ENCODE measurements around the gene MED13. TPM values are rescaled to one million over a fixed set of nuclear protein-coding genes. Genes with fewer than 3 reads are reported as not detected.
"Not testable (repeated sequence)": the region's sequence is repeated elsewhere in the genome, so short reads cannot be mapped to it uniquely, and the experiment has no call there.

The MED13 gene
- total and polyA plus RNA-seq, 4 donors: 4.8 to 80.4 (median 47.5) TPM

GRCh38 chr17:62008294-62008693, 56.8 kb downstream of the MED13 start:
- ATAC-seq (ENCODE audit: low FRiP score): no peak
- Histone ChIP-seq H3K36me3 (ENCODE audit: control insufficient read depth in 1 of 2, insufficient read depth in 2 of 2, low read length in 1 of 2) (peaks cover 0 to 4% of the 10 kb centered on the region in 2 donors), H3K4me3 (ENCODE audit: low read length in 2 of 2) (no peak overlapping the region), H3K4me1 (ENCODE audit: control insufficient read depth in 1 of 2, insufficient read depth in 2 of 2, low read length in 2 of 2) (no peaks in the 10 kb centered on the region), H3K9me3 (ENCODE audit: control insufficient read depth, low read length) (no peaks in the 10 kb centered on the region), H3K27me3 (ENCODE audit: control insufficient read depth in 1 of 2, insufficient read depth in 2 of 2, low read length in 1 of 2) (no peaks in the 10 kb centered on the region), H3K27ac (ENCODE audit: low read depth in 1 of 2, low read length in 2 of 2) (no peak overlapping the region)
- DNase-seq: no peak
- 91 to 93% methylated on average over 5 of the region's 5 CpGs for WGBS, 2 donors
- intact Hi-C loops (cut with DNase I): no loop called here

- Histone ChIP-seq H3K4me3 (ENCODE audit: low read length in 2 of 2) (no peak overlapping the region), H3K27ac (ENCODE audit: low read depth in 1 of 2, low read length in 2 of 2) (no peak overlapping the region), H3K4me1 (ENCODE audit: control insufficient read depth in 1 of 2, insufficient read depth in 2 of 2, low read length in 2 of 2) (peaks cover 0 to 1% of the 10 kb centered on the region in 2 donors), H3K27me3 (ENCODE audit: control insufficient read depth in 1 of 2, insufficient read depth in 2 of 2, low read length in 1 of 2) (no peaks in the 10 kb centered on the region), H3K9me3 (ENCODE audit: control insufficient read depth, low read length) (no peaks in the 10 kb centered on the region), H3K36me3 (ENCODE audit: control insufficient read depth in 1 of 2, insufficient read depth in 2 of 2, low read length in 1 of 2) (no peaks in the 10 kb centered on the region)
- DNase-seq (no peak), ATAC-seq (ENCODE audit: low FRiP score) (no peak)
- intact Hi-C loops (cut with DNase I): no loop called here
Observed at GRCh38 chr17:62004388-62004787, 60.7 kb downstream of the MED13 start.

DNA sequence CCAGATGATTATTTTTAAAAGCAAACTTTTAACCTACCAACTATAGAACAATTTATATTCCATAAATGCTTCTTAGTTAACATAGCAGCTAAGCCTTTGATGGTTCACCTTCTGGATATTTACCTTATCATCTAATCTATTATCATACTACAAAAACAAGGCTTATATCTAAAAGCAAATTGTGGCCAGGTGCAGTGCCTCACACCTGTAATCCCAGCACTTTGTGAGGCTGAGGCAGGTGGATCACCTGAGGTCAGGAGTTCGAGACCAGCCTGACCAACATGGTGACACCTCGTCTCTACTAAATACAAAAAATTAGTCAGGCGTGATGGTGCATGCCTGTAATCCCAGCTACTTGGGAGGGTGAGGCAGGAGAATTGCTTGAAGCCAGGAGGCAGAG, 61.9 kb downstream of the MED13 start:
- H3K4me3 ChIP-seq (ENCODE audit: low read length in 2 of 2); intact Hi-C loops (cut with DNase I); H3K4me1 ChIP-seq (ENCODE audit: control insufficient read depth in 1 of 2, insufficient read depth in 2 of 2, low read length in 2 of 2); H3K27me3 ChIP-seq (ENCODE audit: control insufficient read depth in 1 of 2, insufficient read depth in 2 of 2, low read length in 1 of 2); DNase-seq; H3K9me3 ChIP-seq (ENCODE audit: control insufficient read depth, low read length); H3K36me3 ChIP-seq (ENCODE audit: control insufficient read depth in 1 of 2, insufficient read depth in 2 of 2, low read length in 1 of 2); H3K27ac ChIP-seq (ENCODE audit: low read depth in 1 of 2, low read length in 2 of 2); ATAC-seq (ENCODE audit: low FRiP score): not testable (repeated sequence)
- 89 to 94% methylated on average over 3 of the region's 3 CpGs for WGBS, 2 donors

GRCh38 chr17:62001105-62001504, 64.0 kb downstream of the MED13 start:
- Histone ChIP-seq H3K27ac (ENCODE audit: low read depth in 1 of 2, low read length in 2 of 2) (no peak overlapping the region), H3K27me3 (ENCODE audit: control insufficient read depth in 1 of 2, insufficient read depth in 2 of 2, low read length in 1 of 2) (no peaks in the 10 kb centered on the region), H3K4me1 (ENCODE audit: control insufficient read depth in 1 of 2, insufficient read depth in 2 of 2, low read length in 2 of 2) (peaks cover 0 to 1% of the 10 kb centered on the region in 2 donors), H3K36me3 (ENCODE audit: control insufficient read depth in 1 of 2, insufficient read depth in 2 of 2, low read length in 1 of 2) (no peaks in the 10 kb centered on the region), H3K9me3 (ENCODE audit: control insufficient read depth, low read length) (no peaks in the 10 kb centered on the region), H3K4me3 (ENCODE audit: low read length in 2 of 2) (no peak overlapping the region)
- no peak for ATAC-seq (ENCODE audit: low FRiP score)
- no peak for DNase-seq
- 95 to 99% methylated on average over 2 of the region's 2 CpGs for WGBS, 2 donors
- intact Hi-C loops (cut with DNase I): no loop called here

- Histone ChIP-seq H3K27me3 (ENCODE audit: control insufficient read depth in 1 of 2, insufficient read depth in 2 of 2, low read length in 1 of 2) (no peaks in the 10 kb centered on the region), H3K4me1 (ENCODE audit: control insufficient read depth in 1 of 2, insufficient read depth in 2 of 2, low read length in 2 of 2) (peaks cover 0 to 1% of the 10 kb centered on the region in 2 donors), H3K9me3 (ENCODE audit: control insufficient read depth, low read length) (no peaks in the 10 kb centered on the region), H3K36me3 (ENCODE audit: control insufficient read depth in 1 of 2, insufficient read depth in 2 of 2, low read length in 1 of 2) (no peaks in the 10 kb centered on the region), H3K4me3 (ENCODE audit: low read length in 2 of 2) (no peak overlapping the region), H3K27ac (ENCODE audit: low read depth in 1 of 2, low read length in 2 of 2) (no peak overlapping the region)
- no peak for DNase-seq
- WGBS, 2 donors: 91% methylated on average over 3 of the region's 3 CpGs
- intact Hi-C loops (cut with DNase I): no loop called here
- no peak for ATAC-seq (ENCODE audit: low FRiP score)
Observed at GRCh38 chr17:62000186-62000585, 64.9 kb downstream of the MED13 start.

GRCh38 chr17:61998534-61998933, 66.5 kb downstream of the MED13 start:
- H3K4me1 ChIP-seq (ENCODE audit: control insufficient read depth in 1 of 2, insufficient read depth in 2 of 2, low read length in 2 of 2); DNase-seq; H3K4me3 ChIP-seq (ENCODE audit: low read length in 2 of 2); H3K27ac ChIP-seq (ENCODE audit: low read depth in 1 of 2, low read length in 2 of 2); H3K27me3 ChIP-seq (ENCODE audit: control insufficient read depth in 1 of 2, insufficient read depth in 2 of 2, low read length in 1 of 2); intact Hi-C loops (cut with DNase I); H3K36me3 ChIP-seq (ENCODE audit: control insufficient read depth in 1 of 2, insufficient read depth in 2 of 2, low read length in 1 of 2); ATAC-seq (ENCODE audit: low FRiP score); H3K9me3 ChIP-seq (ENCODE audit: control insufficient read depth, low read length): not testable (repeated sequence)
- 88 to 91% methylated on average over 4 of the region's 4 CpGs for WGBS, 2 donors

GRCh38 chr17:61997664-61998063, 67.4 kb downstream of the MED13 start:
- peaks cover 0 to 1% of the 10 kb centered on the region in 2 donors for H3K4me1 ChIP-seq (ENCODE audit: control insufficient read depth in 1 of 2, insufficient read depth in 2 of 2, low read length in 2 of 2)
- intact Hi-C loops (cut with DNase I): no loop called here

DNA sequence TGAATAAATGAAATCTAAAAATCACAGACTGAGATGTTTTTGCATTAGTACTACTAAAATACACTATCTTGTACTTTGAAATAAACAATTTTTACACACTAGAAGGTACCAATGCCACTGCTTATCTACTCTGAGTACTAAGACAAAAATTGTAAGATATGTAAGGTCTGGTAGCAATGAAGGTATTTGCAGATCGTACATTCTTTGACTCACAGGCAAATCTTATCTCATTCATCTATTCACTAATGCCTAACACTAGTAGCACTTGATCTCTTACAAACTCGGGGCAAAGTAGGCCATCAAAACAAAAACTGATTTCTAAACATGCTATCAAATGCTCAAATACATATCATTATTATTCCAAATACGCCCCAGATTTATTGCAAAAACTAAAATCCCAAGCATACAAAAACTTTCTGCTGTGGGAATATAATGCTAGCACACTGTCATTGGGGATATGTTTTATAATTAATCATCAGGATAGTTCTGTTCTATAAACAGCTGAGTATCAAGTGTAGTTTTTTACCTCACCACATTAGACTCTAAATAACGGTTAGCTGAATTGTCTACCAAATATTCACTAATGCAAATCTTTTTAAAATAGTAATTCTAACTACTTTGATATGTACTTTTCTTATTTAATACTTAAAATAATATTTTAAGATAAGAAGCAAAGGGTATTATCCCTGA, 68.0 kb downstream of the MED13 start:
- DNase-seq (no peak), ATAC-seq (ENCODE audit: low FRiP score) (no peak)
- Histone ChIP-seq H3K4me3 (ENCODE audit: low read length in 2 of 2) (no peak overlapping the region), H3K4me1 (ENCODE audit: control insufficient read depth in 1 of 2, insufficient read depth in 2 of 2, low read length in 2 of 2) (peaks cover 0 to 1% of the 10 kb centered on the region in 2 donors), H3K9me3 (ENCODE audit: control insufficient read depth, low read length) (no peaks in the 10 kb centered on the region), H3K27ac (ENCODE audit: low read depth in 1 of 2, low read length in 2 of 2) (no peak overlapping the region), H3K36me3 (ENCODE audit: control insufficient read depth in 1 of 2, insufficient read depth in 2 of 2, low read length in 1 of 2) (no peaks in the 10 kb centered on the region), H3K27me3 (ENCODE audit: control insufficient read depth in 1 of 2, insufficient read depth in 2 of 2, low read length in 1 of 2) (no peaks in the 10 kb centered on the region)
- intact Hi-C loops (cut with DNase I): no loop called here
- 50 to 56% methylated on average over 4 of the region's 4 CpGs for WGBS, 2 donors

More at GRCh38 chr17:61997664-61998063, 67.4 kb downstream of the MED13 start:
- ATAC-seq (ENCODE audit: low FRiP score): no peak
- no peak overlapping the region for H3K27ac ChIP-seq (ENCODE audit: low read depth in 1 of 2, low read length in 2 of 2)
- H3K9me3 ChIP-seq (ENCODE audit: control insufficient read depth, low read length): no peaks in the 10 kb centered on the region
- WGBS, 2 donors: 1 to 4% methylated on average over 2 of the region's 2 CpGs
- DNase-seq: no peak
- no peaks in the 10 kb centered on the region for H3K27me3 ChIP-seq (ENCODE audit: control insufficient read depth in 1 of 2, insufficient read depth in 2 of 2, low read length in 1 of 2)
- H3K4me3 ChIP-seq (ENCODE audit: low read length in 2 of 2): no peak overlapping the region
- H3K36me3 ChIP-seq (ENCODE audit: control insufficient read depth in 1 of 2, insufficient read depth in 2 of 2, low read length in 1 of 2): no peaks in the 10 kb centered on the region

GRCh38 chr17:61989509-61989908, 75.6 kb downstream of the MED13 start:
- DNase-seq: no peak
- H3K36me3 ChIP-seq (ENCODE audit: control insufficient read depth in 1 of 2, insufficient read depth in 2 of 2, low read length in 1 of 2): peaks cover 0 to 2% of the 10 kb centered on the region in 2 donors
- no peak for ATAC-seq (ENCODE audit: low FRiP score)

More at GRCh38 chr17:61989509-61989908, 75.6 kb downstream of the MED13 start:
- H3K27me3 ChIP-seq (ENCODE audit: control insufficient read depth in 1 of 2, insufficient read depth in 2 of 2, low read length in 1 of 2): no peaks in the 10 kb centered on the region
- no peak overlapping the region for H3K4me3 ChIP-seq (ENCODE audit: low read length in 2 of 2)
- no peak overlapping the region for H3K27ac ChIP-seq (ENCODE audit: low read depth in 1 of 2, low read length in 2 of 2)
- no peaks in the 10 kb centered on the region for H3K9me3 ChIP-seq (ENCODE audit: control insufficient read depth, low read length)
- no peaks in the 10 kb centered on the region for H3K4me1 ChIP-seq (ENCODE audit: control insufficient read depth in 1 of 2, insufficient read depth in 2 of 2, low read length in 2 of 2)
- intact Hi-C loops (cut with DNase I): loop anchor here in 1 of 2 donors (10.0 kb wide), 1 partner anchor 65 kb away; no protein-coding TSS in a partner anchor
- 97 to 99% methylated on average over 3 of the region's 3 CpGs for WGBS, 2 donors
